Measurements from ENCODE around the gene RBMS3. TPM values are rescaled to one million over a fixed set of nuclear protein-coding genes. Genes with fewer than 3 reads are reported as not detected.

Gene RBMS3
- total RNA-seq, 4 donors from 2014 or later: 7.3 to 21.8 (median 12.8) TPM

GRCh38 chr3:29331456-29332194, 50.8 kb downstream of the RBMS3 start:
- intact Hi-C loops (cut with DNase I; ENCODE audit: low total_unique reads): no loop called here
- no peak for DNase-seq (ENCODE audit: low spot score in 2 of 2)
- H3K4me3 ChIP-seq (ENCODE audit: low read depth, poor library complexity, severe bottlenecking): no peak overlapping the region
- TF ChIP-seq, protein P1, sequence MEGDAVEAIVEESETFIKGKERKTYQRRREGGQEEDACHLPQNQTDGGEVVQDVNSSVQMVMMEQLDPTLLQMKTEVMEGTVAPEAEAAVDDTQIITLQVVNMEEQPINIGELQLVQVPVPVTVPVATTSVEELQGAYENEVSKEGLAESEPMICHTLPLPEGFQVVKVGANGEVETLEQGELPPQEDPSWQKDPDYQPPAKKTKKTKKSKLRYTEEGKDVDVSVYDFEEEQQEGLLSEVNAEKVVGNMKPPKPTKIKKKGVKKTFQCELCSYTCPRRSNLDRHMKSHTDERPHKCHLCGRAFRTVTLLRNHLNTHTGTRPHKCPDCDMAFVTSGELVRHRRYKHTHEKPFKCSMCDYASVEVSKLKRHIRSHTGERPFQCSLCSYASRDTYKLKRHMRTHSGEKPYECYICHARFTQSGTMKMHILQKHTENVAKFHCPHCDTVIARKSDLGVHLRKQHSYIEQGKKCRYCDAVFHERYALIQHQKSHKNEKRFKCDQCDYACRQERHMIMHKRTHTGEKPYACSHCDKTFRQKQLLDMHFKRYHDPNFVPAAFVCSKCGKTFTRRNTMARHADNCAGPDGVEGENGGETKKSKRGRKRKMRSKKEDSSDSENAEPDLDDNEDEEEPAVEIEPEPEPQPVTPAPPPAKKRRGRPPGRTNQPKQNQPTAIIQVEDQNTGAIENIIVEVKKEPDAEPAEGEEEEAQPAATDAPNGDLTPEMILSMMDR (IDR thresholded peaks at IDR 0.05): no peak
- TF ChIP-seq POLR2A (IDR thresholded peaks at IDR 0.05): no peak
- WGBS, 2 donors: 67 to 72% methylated on average over 5 of the region's 5 CpGs

DNA sequence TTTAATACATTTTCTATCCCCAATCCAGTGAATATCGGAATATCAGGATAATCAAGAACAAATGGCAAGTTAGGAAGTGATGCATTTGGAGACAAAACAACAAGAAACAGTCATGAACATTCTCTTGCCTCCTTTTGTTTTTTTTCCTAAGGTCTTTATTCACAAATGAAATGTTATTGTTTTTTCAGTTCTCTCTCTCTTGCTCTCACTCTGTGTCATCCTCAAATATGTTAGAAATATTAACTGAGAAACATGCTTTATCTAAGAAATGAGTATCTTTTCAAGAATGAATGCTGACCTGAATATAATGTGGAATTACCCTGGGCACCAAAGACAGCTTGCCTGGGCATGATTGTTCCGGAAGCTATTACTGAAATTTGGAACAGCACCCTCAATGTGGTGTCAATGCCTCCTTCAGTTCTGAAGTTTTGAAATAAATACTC, 51.3 kb downstream of the RBMS3 start:
- no peak overlapping the region for H3K4me3 ChIP-seq (ENCODE audit: low read depth, poor library complexity, severe bottlenecking)
- DNase-seq (ENCODE audit: low spot score in 2 of 2): no peak
- intact Hi-C loops (cut with DNase I; ENCODE audit: low total_unique reads): no loop called here
- 22 to 29% methylated on average over 2 of the region's 2 CpGs for WGBS, 2 donors
- no peak for TF ChIP-seq POLR2A (IDR thresholded peaks at IDR 0.05)
- TF ChIP-seq, protein P1 (IDR thresholded peaks at IDR 0.05): no peak

- 48% methylated on average over 3 of the region's 3 CpGs for WGBS, 2 donors
- intact Hi-C loops (cut with DNase I; ENCODE audit: low total_unique reads): no loop called here
- DNase-seq (ENCODE audit: low spot score in 2 of 2): no peak
- H3K4me3 ChIP-seq (ENCODE audit: low read depth, poor library complexity, severe bottlenecking): no peak overlapping the region
- TF ChIP-seq, protein P1 (IDR thresholded peaks at IDR 0.05): no peak
- TF ChIP-seq POLR2A (IDR thresholded peaks at IDR 0.05): no peak
Measured at GRCh38 chr3:29333576-29333975, 52.7 kb downstream of the RBMS3 start.

DNA sequence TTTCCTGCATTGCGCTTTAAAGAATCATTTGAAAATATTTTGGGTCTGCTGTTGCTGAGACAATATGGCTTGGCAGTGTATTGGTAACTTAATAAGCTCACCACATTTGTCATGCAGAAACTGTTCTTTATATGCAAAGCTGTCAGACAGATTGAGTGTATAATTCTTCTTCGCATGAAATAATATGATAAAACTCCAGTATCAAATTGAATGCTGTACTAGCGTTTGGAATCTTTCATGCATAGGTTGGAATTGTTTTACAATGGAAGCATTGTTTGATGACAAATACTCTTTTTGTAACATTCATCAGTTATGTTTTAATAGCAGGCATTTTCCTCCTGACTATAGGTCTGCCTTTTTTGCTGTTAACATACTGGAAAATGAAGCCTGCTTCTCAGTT, 53.8 kb downstream of the RBMS3 start:
- no peak for TF ChIP-seq POLR2A (IDR thresholded peaks at IDR 0.05)
- TF ChIP-seq, protein P1 (IDR thresholded peaks at IDR 0.05): no peak
- DNase-seq (ENCODE audit: low spot score in 2 of 2): no peak
- intact Hi-C loops (cut with DNase I; ENCODE audit: low total_unique reads): no loop called here
- WGBS, 2 donors: 56 to 63% methylated on average over 3 of the region's 3 CpGs
- no peak overlapping the region for H3K4me3 ChIP-seq (ENCODE audit: low read depth, poor library complexity, severe bottlenecking)

GRCh38 chr3:29335438-29335837, 54.6 kb downstream of the RBMS3 start:
- DNase-seq (ENCODE audit: low spot score in 2 of 2): peak; percentile 63 to 91
- intact Hi-C loops (cut with DNase I; ENCODE audit: low total_unique reads): no loop called here
- no peak overlapping the region for H3K4me3 ChIP-seq (ENCODE audit: low read depth, poor library complexity, severe bottlenecking)
- 3 to 8% methylated on average over 6 of the region's 6 CpGs for WGBS, 2 donors
- TF ChIP-seq, protein P1 (IDR thresholded peaks at IDR 0.05): no peak
- TF ChIP-seq POLR2A (IDR thresholded peaks at IDR 0.05): no peak

GRCh38 chr3:29335943-29336342, 55.1 kb downstream of the RBMS3 start:
- DNase-seq (ENCODE audit: low spot score in 2 of 2): no peak
- no peak for TF ChIP-seq POLR2A (IDR thresholded peaks at IDR 0.05)
- TF ChIP-seq, protein P1 (IDR thresholded peaks at IDR 0.05): no peak
- intact Hi-C loops (cut with DNase I; ENCODE audit: low total_unique reads): no loop called here
- 33 to 44% methylated on average over 4 of the region's 4 CpGs for WGBS, 2 donors
- no peak overlapping the region for H3K4me3 ChIP-seq (ENCODE audit: low read depth, poor library complexity, severe bottlenecking)
